ENCODE data around the gene SLC6A3.

DNA sequence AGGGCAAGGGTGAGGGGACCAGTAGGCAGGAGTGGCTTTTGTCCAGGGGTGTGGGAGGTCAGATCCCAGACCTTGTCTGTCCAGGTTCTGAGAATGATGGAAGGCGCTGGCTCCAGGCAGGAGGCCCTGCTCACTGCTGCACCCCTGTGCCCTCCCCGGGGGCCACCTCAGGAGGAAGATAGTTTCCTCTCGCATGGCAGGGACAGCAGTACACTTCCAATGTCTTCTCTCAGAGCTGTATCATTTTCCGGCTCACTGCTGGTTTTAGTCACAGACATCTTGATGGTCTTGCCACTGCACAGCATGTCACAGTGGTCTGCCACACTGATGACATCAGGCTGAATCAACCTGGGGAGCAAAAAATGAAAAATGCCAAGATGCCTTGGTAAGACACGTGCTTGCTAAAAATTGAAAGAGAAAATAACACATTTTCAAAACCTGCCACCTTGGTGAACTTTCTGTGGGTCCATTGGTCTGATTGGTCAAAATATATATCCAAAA, 3.3 kb upstream of the SLC6A3 start:
- no peak for TF ChIP-seq SMARCE1 (IDR thresholded peaks at IDR 0.05; ENCODE audit: borderline replicate concordance)
- no peak for TF ChIP-seq POLR2A (IDR thresholded peaks at IDR 0.05; ENCODE audit: insufficient read depth in 1 of 2, low read depth in 2 of 2, low read length in 2 of 2)
- TF ChIP-seq MEIS1 (CRISPR knock-in tag; IDR thresholded peaks at IDR 0.05; ENCODE audit: borderline replicate concordance): no peak
- no peak for TF ChIP-seq ZBTB33 (CRISPR knock-in tag; IDR thresholded peaks at IDR 0.05)
